Umbilical cord (tissue), 2 donors: ENCODE measurements around the gene EMD. TPM values are rescaled to one million over a fixed set of nuclear protein-coding genes. Genes with fewer than 3 reads are reported as not detected.
A peak's percentile ranks its signal among the peaks of the same experiment; 100 is the strongest.
"Not testable (repeated sequence)": the region's sequence is repeated elsewhere in the genome, so short reads cannot be mapped to it uniquely, and the experiment has no call there.

Source experiments
- DNase-seq: peaks from one replicate; pipeline ENCODE4 v3.0.0-alpha.2; 2015; ENCODE audit warnings: low spot score
- total RNA-seq: library from RNA; depleted of rRNA; stranded (reverse); fragments of >200 nt; gene quantifications from one replicate; pipeline ENCODE4 v1.2.3, GENCODE V29; 2014; ENCODE audit warnings: low replicate concordance; ENCODE audit not compliant: insufficient read depth

Gene EMD
- total RNA-seq, 1 donor from 2014 or later, result 22.9 TPM

DNA sequence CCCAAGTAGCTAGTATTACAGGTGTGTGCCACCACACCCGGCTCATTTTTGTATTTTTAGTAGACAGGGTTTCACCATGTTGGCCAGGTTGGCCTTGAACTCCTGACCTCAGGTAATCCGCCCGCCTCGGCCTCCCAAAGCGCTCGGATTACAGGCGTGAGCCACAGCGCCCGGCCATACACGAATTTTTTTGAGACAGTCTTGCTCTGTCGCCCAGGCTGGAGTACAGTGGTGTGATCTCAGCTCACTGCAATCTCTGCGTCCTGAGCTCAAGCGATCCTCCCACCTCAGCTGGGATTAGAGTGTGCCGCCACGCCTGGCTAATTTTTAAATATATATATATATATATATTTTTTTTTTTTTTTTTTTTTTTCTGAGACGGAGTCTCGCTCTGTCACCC, 17.3 kb downstream of the EMD start:
- not testable (repeated sequence) for DNase-seq

DNA sequence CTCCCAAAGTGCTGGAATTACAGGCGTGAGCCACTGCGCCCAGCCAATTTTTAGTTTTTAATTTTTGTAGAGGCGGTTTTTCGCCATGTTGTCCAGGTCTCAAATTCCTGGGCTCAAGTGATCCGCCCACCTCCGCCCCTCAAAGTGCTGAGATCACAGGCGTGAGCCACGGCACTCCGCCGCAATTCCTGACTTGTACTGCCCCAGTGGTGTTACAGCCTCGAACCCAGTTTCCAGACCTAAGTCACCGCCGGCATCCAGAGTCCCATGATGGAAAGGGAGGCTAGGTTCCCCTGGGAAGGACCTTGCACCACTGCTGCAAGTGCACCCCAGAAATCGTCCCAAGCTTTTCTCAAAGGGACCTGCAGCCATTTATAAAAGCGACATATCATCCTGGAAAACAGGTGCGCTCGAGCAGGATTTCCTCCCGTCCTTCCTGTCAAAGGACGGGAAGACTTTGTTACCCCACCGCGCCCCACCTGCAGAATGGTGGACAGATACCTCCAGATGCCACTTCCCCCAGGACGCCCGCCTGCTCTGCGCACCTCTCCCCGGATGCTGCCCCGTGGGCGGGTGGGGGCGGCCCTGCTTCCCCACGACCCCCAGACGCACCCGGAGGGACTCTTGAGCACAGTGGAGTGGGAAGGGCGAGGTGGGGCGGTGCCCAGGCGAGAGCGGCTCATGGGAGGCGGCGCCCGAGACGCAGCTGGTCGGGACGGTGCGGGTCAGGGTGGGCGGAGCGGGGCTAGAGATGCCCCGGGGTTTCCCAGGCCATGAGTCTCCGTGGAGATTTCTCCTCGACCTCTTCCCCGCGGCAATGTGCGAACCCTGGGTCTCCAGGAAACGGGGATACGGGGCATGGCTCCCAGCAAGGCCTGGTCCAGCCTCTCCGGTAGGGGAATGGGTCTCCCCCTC, 18.1 kb downstream of the EMD start:
- peak; percentile 77 for DNase-seq

DNA sequence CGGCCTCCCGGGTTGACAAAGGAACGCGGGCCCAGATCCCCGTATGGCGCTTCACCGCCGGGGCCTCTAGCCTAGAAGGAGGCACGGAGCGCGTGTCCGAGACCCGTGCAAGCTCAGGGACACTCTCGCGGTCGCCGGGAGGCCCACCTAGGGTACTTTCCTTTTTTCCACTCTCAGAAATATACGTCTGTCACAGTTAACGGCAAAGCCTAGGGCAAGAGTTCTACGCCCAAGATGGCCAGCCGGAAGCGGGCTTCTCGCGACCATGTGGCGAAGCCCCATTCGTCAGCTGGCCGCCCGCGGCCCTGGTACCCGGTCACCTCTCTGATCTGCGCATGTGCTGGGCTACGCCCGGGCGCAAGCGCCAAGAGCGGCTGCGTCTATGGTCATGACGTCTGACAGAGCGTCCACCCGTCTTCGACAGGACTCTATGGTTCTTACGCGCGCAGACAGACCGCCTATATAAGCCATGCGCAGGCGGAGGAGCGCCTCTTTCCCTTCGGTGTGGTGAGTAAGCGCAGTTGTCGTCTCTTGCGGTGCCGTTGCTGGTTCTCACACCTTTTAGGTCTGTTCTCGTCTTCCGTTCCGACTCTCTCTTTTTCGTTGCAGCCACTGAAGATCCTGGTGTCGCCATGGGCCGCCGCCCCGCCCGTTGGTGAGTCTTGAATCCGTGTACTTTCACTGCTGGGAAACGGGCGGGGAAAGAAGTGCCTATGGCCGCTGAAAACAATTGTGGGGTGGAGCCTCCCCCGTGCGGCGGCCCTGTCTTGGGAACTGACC, 19.0 kb downstream of the EMD start, which contains the start of gene RPL10:
RPL10 (plus strand) TSS at position 490 of the 780 bp plus-strand sequence; CDS start at position 633, 143 bp downstream.
- DNase-seq, result peak; percentile 96

DNA sequence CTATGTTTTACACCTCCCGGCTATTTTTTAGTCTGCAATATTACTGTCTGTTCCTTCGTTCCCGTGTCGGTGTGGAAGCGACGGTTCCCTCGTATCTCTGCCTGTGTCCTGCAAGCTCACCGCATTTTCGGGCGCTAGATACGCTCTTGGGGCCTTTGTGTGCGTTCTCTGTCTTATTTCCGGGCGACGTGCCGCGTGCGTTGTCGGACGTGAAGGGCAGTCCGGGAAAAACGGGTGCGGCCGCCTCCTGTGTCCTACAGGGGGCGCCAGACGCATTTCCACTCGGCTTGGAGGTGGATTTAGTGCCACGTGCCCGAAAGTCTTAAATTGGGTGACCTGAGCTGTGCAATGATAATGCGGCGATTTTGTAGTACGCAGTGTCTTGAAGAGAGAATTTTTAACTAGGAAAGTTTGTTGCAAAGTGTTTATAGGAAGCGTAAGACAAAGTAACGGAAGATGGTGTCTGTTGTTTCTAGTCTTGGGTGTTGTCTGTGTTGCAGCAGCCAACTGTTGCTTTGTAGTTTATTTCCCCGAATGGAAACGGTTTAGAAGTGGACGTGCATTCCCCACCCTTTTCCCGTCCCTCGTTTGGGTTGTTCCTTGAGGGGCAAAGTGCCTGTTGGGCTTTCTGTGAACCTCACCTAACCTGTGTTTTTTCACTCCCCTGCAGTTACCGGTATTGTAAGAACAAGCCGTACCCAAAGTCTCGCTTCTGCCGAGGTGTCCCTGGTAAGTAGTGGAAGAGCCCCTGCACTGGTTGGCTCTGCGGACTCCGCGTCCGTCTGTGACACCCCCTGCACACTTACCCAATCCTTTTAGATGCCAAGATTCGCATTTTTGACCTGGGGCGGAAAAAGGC, 19.8 kb downstream of the EMD start:
- peak; percentile 83 for DNase-seq

DNA sequence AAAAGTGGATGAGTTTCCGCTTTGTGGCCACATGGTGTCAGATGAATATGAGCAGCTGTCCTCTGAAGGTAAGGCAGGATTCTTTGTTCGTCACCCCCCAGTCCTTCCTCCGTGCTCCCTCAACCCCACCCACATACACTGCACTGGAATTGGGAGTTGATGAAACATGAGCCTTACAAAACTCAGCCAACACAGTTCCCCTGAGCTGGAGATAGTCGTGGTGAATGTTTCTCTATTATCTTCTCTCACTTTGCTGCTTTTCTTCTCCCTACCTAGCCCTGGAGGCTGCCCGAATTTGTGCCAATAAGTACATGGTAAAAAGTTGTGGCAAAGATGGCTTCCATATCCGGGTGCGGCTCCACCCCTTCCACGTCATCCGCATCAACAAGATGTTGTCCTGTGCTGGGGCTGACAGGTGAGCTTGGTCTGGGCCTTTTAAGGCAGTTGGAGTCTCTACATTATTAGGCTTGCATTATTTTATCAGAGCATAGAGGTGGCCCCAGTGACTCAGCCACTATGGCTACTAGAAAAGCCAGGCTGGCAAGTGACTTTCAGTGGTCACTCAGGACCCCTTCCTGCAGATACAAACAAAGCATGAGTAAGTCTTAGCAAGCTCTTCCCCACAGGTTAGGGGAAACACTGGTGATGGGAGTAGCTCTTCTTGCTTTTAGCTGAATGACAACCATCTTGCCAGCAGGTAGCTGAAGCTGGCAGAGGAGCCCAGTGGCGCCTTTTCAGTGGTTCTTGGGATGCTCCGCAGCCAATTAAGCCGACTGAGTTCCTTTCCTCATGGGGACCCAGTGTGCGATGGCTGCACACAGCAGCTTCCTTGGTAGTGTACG, 20.7 kb downstream of the EMD start:
- DNase-seq, result no peak

DNA sequence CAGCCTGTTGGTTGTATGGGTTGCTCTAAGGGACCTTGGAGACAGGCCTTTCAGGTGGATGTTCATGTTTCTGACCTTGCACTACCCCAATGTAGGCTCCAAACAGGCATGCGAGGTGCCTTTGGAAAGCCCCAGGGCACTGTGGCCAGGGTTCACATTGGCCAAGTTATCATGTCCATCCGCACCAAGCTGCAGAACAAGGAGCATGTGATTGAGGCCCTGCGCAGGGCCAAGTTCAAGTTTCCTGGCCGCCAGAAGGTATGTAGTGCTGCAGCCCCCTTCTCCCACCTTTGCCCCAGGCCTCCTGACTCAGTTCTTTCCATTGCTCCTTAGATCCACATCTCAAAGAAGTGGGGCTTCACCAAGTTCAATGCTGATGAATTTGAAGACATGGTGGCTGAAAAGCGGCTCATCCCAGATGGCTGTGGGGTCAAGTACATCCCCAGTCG, 21.3 kb downstream of the EMD start:
- not testable (repeated sequence) for DNase-seq

DNA sequence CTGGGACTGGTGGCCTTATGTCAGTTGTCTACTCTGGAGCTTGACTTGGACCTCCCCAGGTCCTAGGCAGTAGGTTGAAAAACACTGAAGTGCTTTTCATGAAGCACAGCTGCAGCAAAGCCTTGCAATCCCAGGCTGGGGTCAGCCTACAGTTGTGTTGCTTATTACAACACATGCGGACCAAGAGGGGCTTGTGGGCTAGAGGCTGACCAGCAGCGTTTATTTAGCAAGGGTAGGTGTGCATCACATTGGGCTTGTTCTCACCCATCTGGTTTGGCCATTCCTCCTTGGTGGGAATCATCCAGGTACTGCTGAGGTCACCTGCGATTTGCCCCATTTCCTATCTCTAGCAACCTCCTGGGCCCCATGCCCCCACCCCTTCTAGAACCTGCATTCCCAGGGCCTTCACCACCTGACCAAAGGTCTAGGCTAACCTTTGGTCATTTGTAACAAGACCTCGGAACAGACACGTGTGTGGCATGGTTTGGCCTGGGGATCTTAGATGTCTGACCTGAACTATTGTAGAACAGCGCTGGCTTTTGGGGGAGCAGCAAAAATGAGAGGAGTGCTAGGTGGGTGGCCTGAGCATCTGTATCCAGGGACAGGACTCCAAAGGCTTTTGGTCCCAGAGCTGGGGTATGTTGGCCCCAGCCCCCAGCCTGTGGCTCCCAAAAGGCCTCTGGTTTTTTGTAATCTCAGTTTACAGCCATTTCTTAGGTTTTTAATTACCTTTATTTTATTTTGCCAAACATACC, 22.1 kb downstream of the EMD start:
- no peak for DNase-seq

DNA sequence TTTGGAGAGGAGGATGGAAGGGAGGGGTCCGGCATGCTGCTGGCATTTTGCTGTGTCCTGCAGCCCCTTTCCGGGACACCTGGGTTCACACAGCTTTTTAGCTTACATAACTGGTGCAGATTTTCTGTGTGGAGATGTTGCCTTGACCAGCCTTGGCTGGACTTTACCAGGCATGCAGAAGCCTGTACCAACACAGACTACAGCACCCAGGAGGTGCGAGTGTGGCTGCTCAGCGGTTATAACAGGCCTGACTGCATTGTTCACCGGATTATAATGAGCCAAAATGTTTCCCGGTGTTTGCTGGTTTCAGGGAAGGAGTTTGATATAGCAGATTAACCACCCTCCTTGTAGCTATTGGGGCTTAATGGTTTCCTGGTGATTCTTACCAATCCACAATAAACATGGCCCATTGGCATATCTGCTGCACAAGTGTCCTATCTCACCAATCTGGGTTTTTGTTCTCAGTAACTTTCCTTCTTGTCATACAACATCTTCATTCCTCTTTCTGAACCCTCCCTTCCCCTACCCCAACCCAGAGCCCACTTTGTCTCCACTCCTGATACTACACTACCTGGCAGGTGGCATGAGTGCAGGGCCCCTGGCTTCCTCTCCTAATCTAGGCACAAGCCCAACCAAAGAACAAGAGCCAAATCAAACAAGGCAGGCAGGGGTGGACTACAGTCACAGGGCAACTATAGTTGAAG, 23.0 kb downstream of the EMD start:
- DNase-seq, result no peak

DNA sequence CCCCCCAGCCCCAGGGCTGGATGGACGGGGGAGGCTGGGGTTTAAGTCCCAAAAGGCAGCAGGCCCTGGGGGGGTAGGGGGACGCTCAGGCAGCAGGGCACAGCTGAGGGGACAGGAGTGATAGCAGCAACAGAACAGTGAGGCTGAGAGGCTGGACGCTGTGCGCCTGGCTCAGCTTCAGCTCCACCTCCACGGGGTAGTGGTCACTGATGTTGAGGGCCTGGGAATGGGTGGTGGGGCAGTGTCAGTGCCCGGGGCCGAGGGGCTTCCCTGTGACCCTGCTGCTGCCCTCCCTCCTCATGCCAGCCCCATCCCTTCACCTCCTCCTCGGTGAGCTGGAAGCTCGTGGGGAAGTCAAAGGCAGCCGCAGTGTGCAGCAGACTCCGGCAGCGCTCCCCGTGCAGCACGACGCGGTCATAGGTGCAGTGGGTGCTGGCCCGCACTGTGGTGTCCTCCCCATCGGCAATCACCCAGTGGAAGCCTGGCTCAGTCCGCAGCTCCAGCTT, 23.6 kb downstream of the EMD start:
- DNase-seq, result no peak

DNA sequence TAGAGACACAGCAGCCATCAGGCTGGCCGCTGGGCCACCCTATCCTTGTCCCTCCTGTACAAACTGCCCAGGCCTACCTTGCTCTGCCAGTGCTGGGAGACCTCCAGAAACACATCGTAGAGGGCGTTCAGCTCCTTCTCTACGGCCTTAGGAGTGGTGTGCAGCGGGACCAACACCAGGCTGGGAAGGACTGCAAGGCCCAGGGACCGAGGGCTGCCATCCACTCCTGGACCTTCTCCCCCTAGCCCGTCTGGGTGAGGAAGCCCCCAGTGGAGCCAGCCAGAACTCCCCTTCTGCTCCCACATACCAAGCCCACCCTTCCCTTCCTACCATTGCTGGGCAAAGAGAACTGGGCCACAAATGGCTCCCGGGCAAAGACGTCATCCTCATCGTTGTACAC, 24.1 kb downstream of the EMD start:
- no peak for DNase-seq

DNA sequence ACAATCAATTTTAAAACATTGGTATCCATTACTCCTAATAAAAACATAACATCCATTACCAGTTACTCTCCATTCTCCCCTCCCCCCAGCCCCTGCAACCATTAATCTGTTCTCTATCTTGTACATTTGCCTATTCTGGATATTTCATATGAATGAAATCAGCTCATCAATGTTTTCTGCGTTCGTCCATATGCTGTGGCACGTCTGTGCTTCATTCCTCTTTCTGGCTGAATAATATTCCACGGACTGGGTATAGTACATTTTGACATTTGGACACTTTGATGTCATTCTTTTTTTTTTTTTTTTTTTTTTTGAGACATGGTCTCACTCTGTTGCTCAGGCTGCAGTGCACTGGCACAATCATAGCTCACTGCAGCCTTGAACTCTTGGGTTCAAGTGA, 24.8 kb downstream of the EMD start:
- DNase-seq, result no peak

DNA sequence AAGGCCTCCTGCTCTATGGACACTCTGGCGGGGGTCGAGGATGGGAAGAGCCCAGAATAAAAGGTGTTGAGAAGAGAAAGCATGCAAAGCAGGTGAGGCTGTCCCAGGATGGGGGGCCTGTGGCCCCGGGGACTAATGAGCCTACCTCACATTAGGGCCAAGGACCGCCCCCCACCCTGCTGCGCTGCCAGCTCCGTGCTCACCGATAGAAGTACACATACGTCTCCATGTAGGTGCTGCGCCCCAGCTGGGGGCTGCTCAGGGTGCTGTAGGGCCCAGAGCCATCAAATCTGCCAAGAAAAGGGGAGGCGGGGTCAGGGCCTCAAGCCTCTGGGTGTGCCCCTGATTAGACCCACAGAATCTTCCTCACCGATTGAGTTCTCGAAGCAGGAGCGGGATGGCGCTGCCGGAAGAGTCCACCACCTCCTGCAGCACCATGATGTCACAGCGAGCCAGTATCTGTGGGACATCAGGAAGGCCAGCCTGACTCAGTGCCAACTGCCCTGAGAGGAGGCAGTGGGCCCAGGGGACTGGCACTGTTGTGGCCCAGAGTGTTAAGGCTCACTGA, 25.6 kb downstream of the EMD start:
- no peak for DNase-seq

DNA sequence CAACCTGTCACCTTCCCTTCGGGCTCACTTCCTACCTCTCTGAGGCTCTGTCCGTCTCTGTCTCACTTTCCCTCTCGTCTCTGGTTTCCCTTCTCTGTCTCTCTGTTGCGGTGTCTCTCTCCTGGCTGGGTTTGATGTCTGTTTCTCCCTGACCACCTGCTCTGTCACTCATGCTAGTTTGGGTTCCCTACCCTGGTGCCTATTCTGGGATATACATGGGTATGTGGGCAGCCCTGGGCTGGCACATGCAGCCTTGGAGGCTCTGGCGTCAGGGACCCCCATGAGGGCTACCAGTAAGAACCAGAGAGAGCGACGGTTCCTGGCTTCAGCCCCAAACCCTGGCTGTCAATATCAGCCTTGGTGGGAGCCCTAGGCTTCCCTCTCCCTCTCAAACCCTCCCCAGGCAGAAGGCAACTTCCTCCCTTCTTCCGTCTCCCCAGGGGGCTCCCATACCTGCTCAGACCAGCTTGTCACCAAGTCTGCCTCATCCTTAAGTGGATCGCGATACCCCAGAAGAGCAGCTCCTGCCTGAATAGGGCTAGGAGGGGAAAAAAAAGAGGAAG, 29.6 kb downstream of the EMD start:
- DNase-seq, result no peak

DNA sequence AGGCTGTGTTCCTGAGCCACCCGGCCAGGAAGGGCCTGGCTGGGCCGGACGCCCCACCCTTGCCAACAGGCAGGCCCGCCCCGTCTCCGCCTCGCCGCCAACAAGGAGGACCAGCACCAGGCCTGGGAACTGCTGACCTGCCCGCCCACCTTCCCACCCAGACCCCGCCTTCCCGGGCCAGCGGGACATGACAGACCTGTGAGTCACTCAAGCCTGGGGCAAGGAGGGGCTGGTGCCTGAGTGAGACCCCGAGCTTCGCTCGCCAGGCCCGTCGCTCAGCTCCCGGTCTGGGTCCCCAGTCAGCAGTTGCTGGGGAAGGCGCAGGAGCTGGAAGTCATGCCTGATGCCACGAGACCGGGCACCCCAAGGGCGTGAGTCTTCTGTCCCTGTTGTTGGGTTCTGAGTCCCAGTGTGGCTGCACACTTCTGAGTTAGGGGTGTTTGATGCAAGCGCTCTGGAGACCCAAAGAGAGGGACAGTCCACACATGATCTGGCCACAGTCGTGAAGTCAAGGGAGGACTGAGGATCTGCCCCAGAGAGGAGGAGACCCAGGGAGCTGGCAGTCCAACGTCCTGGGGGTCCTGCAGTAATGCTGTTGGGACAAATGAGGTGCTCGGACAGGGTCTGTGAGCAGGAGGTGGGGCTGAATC, 30.3 kb downstream of the EMD start, which contains the start of gene DNASE1L1:
DNASE1L1 (minus strand) TSS at position 33 of the 650 bp plus-strand sequence. CDS start 3,686 bp downstream, outside the sequence.
- peak; percentile 91 for DNase-seq

DNA sequence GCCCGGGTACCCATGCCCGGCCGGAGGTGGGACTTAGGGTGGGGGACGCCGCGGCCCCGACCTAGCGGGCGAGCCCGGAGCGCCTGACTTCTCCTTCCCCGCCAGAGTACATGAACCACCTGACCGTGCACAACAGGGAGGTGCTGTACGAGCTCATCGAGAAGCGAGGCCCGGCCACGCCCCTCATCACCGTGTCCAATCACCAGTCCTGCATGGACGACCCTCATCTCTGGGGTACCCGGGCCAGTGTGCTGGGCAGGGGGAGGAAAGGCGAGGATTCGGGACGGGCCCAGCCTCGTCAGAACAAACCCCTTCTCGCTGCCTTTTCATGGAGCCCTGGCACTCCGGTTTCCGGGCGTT, 32.9 kb downstream of the EMD start:
- no peak for DNase-seq

DNA sequence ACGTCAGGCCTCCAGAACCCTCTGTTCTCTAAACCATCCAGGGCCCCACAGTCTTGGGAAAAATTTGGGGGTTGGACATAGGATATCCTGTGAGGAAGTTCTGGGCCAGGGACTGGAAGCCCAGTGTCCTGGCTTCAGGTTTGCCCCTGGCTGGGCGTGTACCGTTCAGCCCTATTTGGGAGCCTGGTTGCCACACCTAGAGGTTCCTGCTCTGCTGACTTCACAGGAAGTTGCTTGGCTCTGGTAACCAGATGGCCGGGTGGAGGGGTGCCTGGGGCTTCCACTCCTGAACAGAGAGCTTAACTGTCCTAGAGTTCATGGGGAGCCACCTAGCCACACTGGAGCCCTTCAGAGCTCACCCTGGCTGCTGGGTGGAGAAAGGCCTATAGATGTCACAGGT, 33.4 kb downstream of the EMD start:
- no peak for DNase-seq

DNA sequence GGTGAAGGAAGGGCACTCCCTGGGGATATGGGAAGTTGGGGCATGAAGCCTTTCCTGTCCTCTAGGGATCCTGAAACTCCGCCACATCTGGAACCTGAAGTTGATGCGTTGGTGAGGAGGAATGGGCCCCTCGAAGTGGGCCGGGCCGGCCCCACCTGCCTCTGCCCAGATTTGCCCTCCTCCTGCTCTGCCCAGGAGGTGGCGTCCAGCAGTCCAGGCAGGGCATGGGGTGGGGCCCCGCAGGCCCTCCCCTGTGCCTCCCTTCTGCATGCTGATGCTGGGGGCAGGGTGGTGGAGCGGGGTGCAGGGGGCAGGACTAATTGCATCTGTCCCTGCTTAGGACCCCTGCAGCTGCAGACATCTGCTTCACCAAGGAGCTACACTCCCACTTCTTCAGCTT, 34.0 kb downstream of the EMD start:
- no peak for DNase-seq

DNA sequence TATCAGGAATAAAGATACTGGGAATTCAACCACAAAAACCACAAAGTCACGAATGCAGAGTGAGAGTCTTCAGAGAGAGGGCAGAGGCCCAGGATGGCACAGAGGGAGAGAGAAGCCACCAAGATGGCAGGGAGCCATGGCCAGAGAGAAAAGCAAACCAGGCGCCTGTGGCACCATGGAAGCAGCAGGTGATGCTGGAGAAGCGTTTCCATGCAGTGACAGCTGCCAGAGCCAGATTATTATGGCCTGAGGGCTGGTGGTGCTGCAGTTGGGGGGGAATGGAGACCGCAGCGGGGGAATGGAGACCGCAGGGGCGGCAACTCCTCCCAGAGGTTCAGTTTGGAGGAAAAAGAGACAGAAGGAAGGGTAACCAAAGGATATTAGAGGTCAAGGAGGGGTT, 38.1 kb downstream of the EMD start:
- DNase-seq, result no peak
